HCT116 (cell line): ENCODE data around the gene LRRN1. TPM values are rescaled to one million over a fixed set of nuclear protein-coding genes. Genes with fewer than 3 reads are reported as not detected.

Experiments used
- ATAC-seq: fragments of 200-7000 bp; cut with Tn5 transposase; 2 replicates; pipeline ENCODE4 v1.9.1; 2020; ENCODE audit warnings: mild to moderate bottlenecking, moderate library complexity
- BruUV-seq: library from RNA; stranded (reverse); fragments of 400-500 nt; replicated peaks from 2 replicates; lab custom pipeline; 2021; lab: Mats Ljungman, UMichigan
- CTCF ChIA-PET: fragments of 300-600 bp; sonication (Branson Sonifier 250); formaldehyde crosslinking; loops from one replicate; lab custom pipeline; 2021; ENCODE audit warnings: antibody characterized with exemption; lab: Charles Lee
- POLR2A ChIA-PET: fragments of 300-600, 350-600 bp; sonication (Branson Sonifier 250); formaldehyde crosslinking; loops from one replicate; lab custom pipeline; 2021; ENCODE audit warnings: antibody characterized with exemption; lab: Charles Lee
- RAD21 ChIA-PET, 2 experiments: fragments of 300-600 bp; sonication (Branson Sonifier 250); formaldehyde crosslinking; loops; one replicate each; lab custom pipeline; 2023; ENCODE audit warnings: low total read pairs in 2 of 2; ENCODE audit not compliant: uncharacterized antibody in 2 of 2, unreplicated experiment in 2 of 2, low non-redundant PET in 1 of 2; lab: Charles Lee
- DNase-seq: peaks from one replicate; pipeline ENCODE4 v3.0.0-alpha.2; 2010; ENCODE audit warnings: low read depth, low spot score
- H2AFZ ChIP-seq: fragments of 200-600 bp; shearing (Covaris generic), sonication (generic); 2 replicates; pipeline ENCODE4 v1.6.1; 2017; ENCODE audit warnings: low read depth, mixed run types, mixed read lengths, antibody characterized with exemption, low read length; ENCODE audit not compliant: poor library complexity, severe bottlenecking
- H3K27ac ChIP-seq: 2 replicates; pipeline ENCODE4 v1.5.1; 2012; ENCODE audit warnings: low read depth, low read length
- H3K27me3 ChIP-seq: fragments of 200-600 bp; sonication (generic); 2 replicates; pipeline ENCODE4 v1.6.1; 2016; ENCODE audit warnings: mixed run types, low read length, mixed read lengths; ENCODE audit not compliant: insufficient read depth
- H3K36me3 ChIP-seq, 2 experiments: fragments of 200-500 bp in 1 of 2; fragments of 200-600 bp in 1 of 2; sonication (Bioruptor generic) in 1 of 2; sonication (generic) in 1 of 2; 2 replicates each; pipeline versions ENCODE4 v1.5.1 to v1.6.1; 2014 to 2016; ENCODE audit warnings: low read length in 2 of 2, inconsistent platforms in 1 of 2, mixed read lengths in 1 of 2, mixed run types in 1 of 2; ENCODE audit not compliant: insufficient read depth in 2 of 2, control insufficient read depth in 1 of 2
- H3K4me1 ChIP-seq, 2 experiments: fragments of 200-600 bp in 1 of 2; sonication (generic) in 1 of 2; 2 replicates each; pipeline versions ENCODE4 v1.5.1 to v1.6.1; 2012 to 2017; ENCODE audit warnings: low read length in 2 of 2, inconsistent platforms in 1 of 2, mild to moderate bottlenecking in 1 of 2, mixed read lengths in 1 of 2, mixed run types in 1 of 2, moderate library complexity in 1 of 2; ENCODE audit not compliant: insufficient read depth in 2 of 2, control insufficient read depth in 1 of 2
- H3K4me2 ChIP-seq: fragments of 200-600 bp; sonication (generic); 2 replicates; pipeline ENCODE4 v1.6.1; 2017; ENCODE audit warnings: mixed run types, low read length, mixed read lengths
- H3K4me3 ChIP-seq, 2 experiments: fragments of 200-600 bp in 1 of 2; sonication (generic) in 1 of 2; replicated peaks in 1 of 2; 2 replicates each; pipeline ENCODE4 v1.5.1; 2011 to 2016; ENCODE audit warnings: low read length in 2 of 2, control low read depth in 1 of 2, low read depth in 1 of 2, mild to moderate bottlenecking in 1 of 2, mixed read lengths in 1 of 2, mixed run types in 1 of 2
- H3K79me2 ChIP-seq: fragments of 200-600 bp; sonication (generic); 2 replicates; pipeline ENCODE4 v1.6.1; 2017; ENCODE audit warnings: mild to moderate bottlenecking, mixed run types, low read length, moderate library complexity, mixed read lengths; ENCODE audit not compliant: insufficient read depth
- H3K9ac ChIP-seq: fragments of 200-600 bp; sonication (generic); 2 replicates; pipeline ENCODE4 v1.6.1; 2016; ENCODE audit warnings: low read length, mixed read lengths
- H3K9me2 ChIP-seq: fragments of 200-600 bp; sonication (generic), shearing (Covaris generic); 2 replicates; pipeline ENCODE4 v1.6.1; 2017; ENCODE audit warnings: mixed run types, mild to moderate bottlenecking, moderate library complexity; ENCODE audit not compliant: insufficient read depth
- H3K9me3 ChIP-seq, 2 experiments: fragments of 200-500 bp in 1 of 2; fragments of 200-600 bp in 1 of 2; sonication (Bioruptor generic) in 1 of 2; sonication (generic) in 1 of 2; 2 replicates each; pipeline ENCODE4 v1.6.1; 2014 to 2017; ENCODE audit warnings: low read length in 2 of 2, mixed read lengths in 2 of 2, inconsistent platforms in 1 of 2, low read depth in 1 of 2, mild to moderate bottlenecking in 1 of 2, mixed run types in 1 of 2, moderate library complexity in 1 of 2; ENCODE audit not compliant: control insufficient read depth in 1 of 2, insufficient read depth in 1 of 2
- H4K20me1 ChIP-seq: fragments of 200-600 bp; sonication (generic), shearing (Covaris generic); 2 replicates; pipeline ENCODE4 v1.6.1; 2017; ENCODE audit warnings: mixed run types, mild to moderate bottlenecking, moderate library complexity; ENCODE audit not compliant: insufficient read depth
- CEBPB ChIP-seq: IDR thresholded peaks from 2 replicates; pipeline ENCODE4 v1.6.1; 2012; ENCODE audit warnings: low read depth
- EGR1 ChIP-seq: IDR thresholded peaks from 2 replicates; pipeline ENCODE4 v1.6.1; 2012; ENCODE audit warnings: low read depth
- EZH2phosphoT487 ChIP-seq: fragments of 200-600 bp; IDR thresholded peaks from 2 replicates; pipeline ENCODE4 v1.6.1; 2018; ENCODE audit warnings: antibody characterized with exemption, borderline replicate concordance
- FOSL1 ChIP-seq: IDR thresholded peaks from 2 replicates; pipeline ENCODE4 v1.6.1; 2012; ENCODE audit warnings: low read depth
- POLR2AphosphoS5 ChIP-seq: IDR thresholded peaks from 2 replicates; pipeline ENCODE4 v1.6.1; 2011; ENCODE audit warnings: mild to moderate bottlenecking, low read depth, low read length, moderate library complexity
- REST ChIP-seq: IDR thresholded peaks from 2 replicates; pipeline ENCODE4 v1.6.1; 2012; ENCODE audit warnings: low read depth
- TCF7L2 ChIP-seq: IDR thresholded peaks from 2 replicates; pipeline ENCODE4 v1.7.0; 2011; ENCODE audit warnings: borderline replicate concordance, inconsistent platforms; ENCODE audit not compliant: insufficient read depth, insufficient read length; ENCODE audit errors: extremely low read depth
- intact Hi-C: fragments of 100-400 bp; cut with micrococcal nuclease; formaldehyde crosslinking; loops from 2 replicates; pipeline ENCODE4 v1.10.0; 2022
- total RNA-seq: library from RNA; stranded (reverse); gene quantifications from one replicate; pipeline ENCODE4 v1.2.1, GENCODE V29; 2021; ENCODE audit not compliant: unreplicated experiment
- TF ChIP-seq, protein P1 (sequence below): IDR thresholded peaks from 2 replicates; pipeline ENCODE4 v1.6.1; 2012

Gene LRRN1
- total RNA-seq, 1 experiment from 2014 or later: 0.10 TPM

DNA sequence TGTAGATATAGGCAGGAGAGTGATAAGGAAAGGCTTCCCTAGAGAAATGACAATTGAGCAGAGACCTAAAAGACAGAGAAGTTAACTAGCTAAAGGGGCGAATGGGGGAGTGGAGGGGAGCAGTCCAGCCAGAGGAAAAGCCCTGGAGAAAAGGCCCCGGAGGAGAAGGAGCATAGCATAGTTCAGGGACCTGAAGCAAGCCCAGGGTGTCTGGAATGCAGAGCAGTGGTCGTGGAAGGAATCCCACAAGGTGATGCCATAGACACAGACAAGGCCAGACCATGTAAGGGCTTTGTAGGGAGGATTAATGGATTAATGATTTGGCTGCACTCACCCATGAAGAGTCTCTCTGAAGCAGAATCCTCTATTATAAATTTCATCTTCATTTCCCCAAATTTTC is 45.8 kb upstream of the LRRN1 start:
- BruUV-seq: no TSS peak
- Histone ChIP-seq H4K20me1 (no peaks in the 10 kb centered on the region), H3K9me2 (no peaks in the 10 kb centered on the region), H3K4me2 (no peak overlapping the region), H3K9me3 (peaks cover 6 to 8% of the 10 kb centered on the region in 2 experiments; a peak in 2 of 4 replicates), H3K27me3 (no peaks in the 10 kb centered on the region), H3K27ac (no peak overlapping the region), H3K4me3 (no peak overlapping the region), H3K36me3 (no peaks in the 10 kb centered on the region), H3K9ac (no peak overlapping the region), H2AFZ (no peak overlapping the region), H3K4me1 (no peaks in the 10 kb centered on the region), H3K79me2 (no peaks in the 10 kb centered on the region)
- TF ChIP-seq TCF7L2 (no peak), FOSL1 (no peak), POLR2AphosphoS5 (no peak), REST (no peak), EGR1 (no peak), EZH2phosphoT487 (no peak), CEBPB (no peak)
- TF ChIP-seq, protein P1, sequence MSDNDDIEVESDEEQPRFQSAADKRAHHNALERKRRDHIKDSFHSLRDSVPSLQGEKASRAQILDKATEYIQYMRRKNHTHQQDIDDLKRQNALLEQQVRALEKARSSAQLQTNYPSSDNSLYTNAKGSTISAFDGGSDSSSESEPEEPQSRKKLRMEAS: no peak
- CTCF ChIA-PET: no interaction called here
- ATAC-seq (no peak), DNase-seq (no peak)
- intact Hi-C loops: no loop called here
- POLR2A ChIA-PET: no interaction called here
- RAD21 ChIA-PET: no interaction called here
